MM.1S (cell line): ENCODE data around the gene ITGA11.

Source experiments
- EZH2 ChIP-seq: fragments of 300-600 bp; sonication (generic); optimal IDR thresholded peaks from 2 replicates; pipeline ENCODE3; 2017; ENCODE audit warnings: low read depth, mild to moderate bottlenecking, antibody characterized with exemption, low read length, mixed read lengths
- EZH2phosphoT487 ChIP-seq: fragments of 300-600 bp; sonication (generic); IDR thresholded peaks from 2 replicates; pipeline ENCODE4 v1.6.1; 2018; ENCODE audit warnings: antibody characterized with exemption, low read length
- TF ChIP-seq, protein P1 (sequence below): fragments of 300-600 bp; sonication (generic); IDR thresholded peaks from 2 replicates; pipeline ENCODE4 v1.5.1; 2016; ENCODE audit warnings: antibody characterized with exemption, low read length, mixed read lengths

DNA sequence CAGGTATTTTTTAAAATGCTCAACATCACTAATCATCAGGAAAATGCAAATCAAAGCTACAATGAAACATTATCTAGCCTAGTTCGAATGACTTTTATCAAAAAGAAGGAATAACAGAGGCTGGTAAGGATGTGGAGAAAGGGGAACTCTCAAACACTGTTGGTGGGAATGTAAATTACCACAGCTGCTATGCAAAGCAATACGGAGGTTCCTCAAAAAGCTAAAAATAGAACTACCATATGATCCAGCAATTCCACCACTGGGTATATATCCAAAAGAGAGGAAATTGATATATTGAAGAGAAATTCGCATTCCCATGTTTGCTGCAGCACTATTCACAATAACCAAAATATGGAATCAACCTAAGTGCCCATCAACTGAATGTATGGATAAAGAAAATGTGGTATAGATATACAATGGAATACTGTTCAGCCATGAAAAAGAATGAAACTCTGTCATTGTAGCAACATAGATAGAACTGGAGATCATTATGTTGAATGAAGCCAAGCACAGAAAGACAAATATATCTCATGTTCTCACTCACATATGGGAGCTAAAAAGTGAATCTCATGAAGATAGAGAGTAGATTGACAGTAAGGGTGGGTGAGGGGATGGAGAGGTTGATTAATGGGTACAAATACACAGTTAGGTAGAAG is 182.8 kb downstream of the ITGA11 start:
- TF ChIP-seq, protein P1, sequence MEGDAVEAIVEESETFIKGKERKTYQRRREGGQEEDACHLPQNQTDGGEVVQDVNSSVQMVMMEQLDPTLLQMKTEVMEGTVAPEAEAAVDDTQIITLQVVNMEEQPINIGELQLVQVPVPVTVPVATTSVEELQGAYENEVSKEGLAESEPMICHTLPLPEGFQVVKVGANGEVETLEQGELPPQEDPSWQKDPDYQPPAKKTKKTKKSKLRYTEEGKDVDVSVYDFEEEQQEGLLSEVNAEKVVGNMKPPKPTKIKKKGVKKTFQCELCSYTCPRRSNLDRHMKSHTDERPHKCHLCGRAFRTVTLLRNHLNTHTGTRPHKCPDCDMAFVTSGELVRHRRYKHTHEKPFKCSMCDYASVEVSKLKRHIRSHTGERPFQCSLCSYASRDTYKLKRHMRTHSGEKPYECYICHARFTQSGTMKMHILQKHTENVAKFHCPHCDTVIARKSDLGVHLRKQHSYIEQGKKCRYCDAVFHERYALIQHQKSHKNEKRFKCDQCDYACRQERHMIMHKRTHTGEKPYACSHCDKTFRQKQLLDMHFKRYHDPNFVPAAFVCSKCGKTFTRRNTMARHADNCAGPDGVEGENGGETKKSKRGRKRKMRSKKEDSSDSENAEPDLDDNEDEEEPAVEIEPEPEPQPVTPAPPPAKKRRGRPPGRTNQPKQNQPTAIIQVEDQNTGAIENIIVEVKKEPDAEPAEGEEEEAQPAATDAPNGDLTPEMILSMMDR = no peak
- no peak for TF ChIP-seq EZH2phosphoT487
- no peak for TF ChIP-seq EZH2
